Suprapubic skin (tissue), 4 donors: Measurements from ENCODE around the gene OR1K1. TPM values are rescaled to one million over a fixed set of nuclear protein-coding genes. Genes with fewer than 3 reads are reported as not detected.
"Not testable (repeated sequence)": the region's sequence is repeated elsewhere in the genome, so short reads cannot be mapped to it uniquely, and the experiment has no call there.

ENCODE experiments used
- DNase-seq, 2 donors: peaks; one replicate each; pipeline ENCODE4 v3.0.0-alpha.2; 2019; ENCODE audit warnings: low spot score in 2 of 2
- H3K27ac ChIP-seq: fragments of 200-600 bp; sonication (generic); one replicate; pipeline ENCODE4 v1.5.1; 2019
- H3K27me3 ChIP-seq: fragments of 200-600 bp; sonication (generic); one replicate; pipeline ENCODE4 v1.5.1; 2019
- H3K36me3 ChIP-seq: fragments of 200-600 bp; sonication (generic); one replicate; pipeline ENCODE4 v1.5.1; 2019
- H3K4me1 ChIP-seq: fragments of 200-600 bp; sonication (generic); one replicate; pipeline ENCODE4 v1.5.1; 2019
- H3K4me3 ChIP-seq: fragments of 200-600 bp; sonication (generic); one replicate; pipeline ENCODE4 v1.5.1; 2019; ENCODE audit warnings: mild to moderate bottlenecking
- H3K9me3 ChIP-seq: fragments of 200-600 bp; sonication (generic); one replicate; pipeline ENCODE4 v1.5.1; 2019
- EP300 ChIP-seq: sonication (generic); formaldehyde crosslinking; IDR thresholded peaks from one replicate; pipeline ENCODE4 v1.6.1; 2017; ENCODE audit warnings: antibody characterized with exemption
- POLR2A ChIP-seq, 2 donors: fragments of 450-650 bp; IDR thresholded peaks; one replicate each; pipeline ENCODE4 v1.6.1; 2017; ENCODE audit warnings: antibody characterized with exemption in 2 of 2, mild to moderate bottlenecking in 2 of 2, moderate library complexity in 2 of 2
- POLR2AphosphoS5 ChIP-seq, 3 donors: sonication (generic); formaldehyde crosslinking; IDR thresholded peaks; one replicate each; pipeline ENCODE4 v1.6.1; 2017; ENCODE audit warnings: antibody characterized with exemption in 3 of 3
- WGBS: methylation state at CpG from one replicate; pipeline ENCODE4 v1.1.5; 2018; 5-methylcytosine and 5-hydroxymethylcytosine counted together
- total RNA-seq, 4 donors: library from RNA; depleted of rRNA; stranded (reverse); fragments of >200 nt; gene quantifications; one replicate each; pipeline ENCODE4 v1.1.0, GENCODE V29; 2016
- TF ChIP-seq, protein P1 (sequence below), 2 donors: fragments of 200-600 bp in 1 of 2; fragments of 450-650 bp in 1 of 2; sonication (generic) in 1 of 2; IDR thresholded peaks; one replicate each; pipeline ENCODE4 v1.5.1; 2016 to 2019; ENCODE audit warnings: antibody characterized with exemption in 2 of 2, mild to moderate bottlenecking in 1 of 2, moderate library complexity in 1 of 2

Gene OR1K1
- total RNA-seq, 4 donors from 2014 or later, result not detected

DNA sequence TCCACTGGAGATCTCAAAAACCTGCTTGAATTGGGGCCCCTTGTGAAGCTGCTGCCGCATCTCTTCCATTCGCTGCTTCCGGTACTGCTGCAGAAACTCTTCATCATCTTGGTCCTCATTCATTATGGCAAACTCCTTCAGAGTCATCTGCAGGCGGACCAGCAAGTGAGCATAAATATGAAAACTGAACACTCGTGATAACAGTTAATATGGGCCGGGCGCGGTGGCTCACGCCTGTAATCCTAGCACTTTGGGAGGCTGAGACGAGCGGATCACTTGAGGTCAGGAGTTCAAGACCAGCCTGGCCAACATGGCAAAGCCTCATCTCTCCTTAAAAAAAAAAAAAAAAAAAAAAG, 20.5 kb downstream of the OR1K1 start:
- no peak overlapping the region for H3K4me3 ChIP-seq
- H3K36me3 ChIP-seq, result peaks cover 50% of the 10 kb centered on the region
- no peak for TF ChIP-seq POLR2AphosphoS5 (IDR thresholded peaks at IDR 0.05)
- no peak for TF ChIP-seq EP300
- TF ChIP-seq, protein P1, sequence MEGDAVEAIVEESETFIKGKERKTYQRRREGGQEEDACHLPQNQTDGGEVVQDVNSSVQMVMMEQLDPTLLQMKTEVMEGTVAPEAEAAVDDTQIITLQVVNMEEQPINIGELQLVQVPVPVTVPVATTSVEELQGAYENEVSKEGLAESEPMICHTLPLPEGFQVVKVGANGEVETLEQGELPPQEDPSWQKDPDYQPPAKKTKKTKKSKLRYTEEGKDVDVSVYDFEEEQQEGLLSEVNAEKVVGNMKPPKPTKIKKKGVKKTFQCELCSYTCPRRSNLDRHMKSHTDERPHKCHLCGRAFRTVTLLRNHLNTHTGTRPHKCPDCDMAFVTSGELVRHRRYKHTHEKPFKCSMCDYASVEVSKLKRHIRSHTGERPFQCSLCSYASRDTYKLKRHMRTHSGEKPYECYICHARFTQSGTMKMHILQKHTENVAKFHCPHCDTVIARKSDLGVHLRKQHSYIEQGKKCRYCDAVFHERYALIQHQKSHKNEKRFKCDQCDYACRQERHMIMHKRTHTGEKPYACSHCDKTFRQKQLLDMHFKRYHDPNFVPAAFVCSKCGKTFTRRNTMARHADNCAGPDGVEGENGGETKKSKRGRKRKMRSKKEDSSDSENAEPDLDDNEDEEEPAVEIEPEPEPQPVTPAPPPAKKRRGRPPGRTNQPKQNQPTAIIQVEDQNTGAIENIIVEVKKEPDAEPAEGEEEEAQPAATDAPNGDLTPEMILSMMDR (IDR thresholded peaks at IDR 0.05), result no peak
- no peak for TF ChIP-seq POLR2A (IDR thresholded peaks at IDR 0.05)
- 94% methylated on average over 11 of the region's 11 CpGs for WGBS
- H3K4me1 ChIP-seq, result peaks cover 18% of the 10 kb centered on the region
- H3K27ac ChIP-seq, result no peak overlapping the region
- DNase-seq, result no peak
- no peaks in the 10 kb centered on the region for H3K27me3 ChIP-seq
- no peaks in the 10 kb centered on the region for H3K9me3 ChIP-seq

DNA sequence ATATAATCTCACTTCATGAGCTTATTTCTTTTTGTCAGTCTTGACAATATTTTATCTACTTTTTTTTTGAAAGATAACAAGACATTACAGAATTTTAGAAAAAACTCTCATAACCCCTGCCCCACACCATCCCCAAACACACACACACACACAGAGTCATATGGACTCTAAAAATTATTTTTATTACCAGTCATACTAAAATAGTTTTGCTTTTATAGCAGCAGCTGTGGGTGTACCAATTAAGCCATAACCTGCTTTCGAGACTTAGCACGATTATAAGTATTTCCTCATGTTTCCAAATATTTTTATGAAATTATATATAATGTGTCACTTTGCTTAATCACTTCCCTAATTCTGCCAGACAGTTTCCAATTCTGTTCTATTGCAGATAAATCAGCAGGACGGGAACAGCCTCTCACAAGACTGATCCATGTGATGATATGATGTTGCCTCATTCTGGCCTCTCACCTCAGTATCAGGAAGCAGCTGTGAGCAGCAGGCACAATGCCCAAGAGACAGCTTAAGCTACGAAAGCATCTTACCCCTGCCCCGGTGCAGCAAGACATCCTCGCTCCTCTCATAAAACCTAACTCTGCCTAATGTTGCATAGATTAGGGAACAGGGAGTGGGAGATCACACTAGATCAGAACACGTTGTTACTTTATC, 21.5 kb downstream of the OR1K1 start:
- H3K9me3 ChIP-seq, result no peaks in the 10 kb centered on the region
- no peak overlapping the region for H3K4me3 ChIP-seq
- TF ChIP-seq, protein P1 (IDR thresholded peaks at IDR 0.05), result no peak
- TF ChIP-seq POLR2A (IDR thresholded peaks at IDR 0.05), result no peak
- no peak for TF ChIP-seq POLR2AphosphoS5 (IDR thresholded peaks at IDR 0.05)
- no peak for TF ChIP-seq EP300
- H3K27me3 ChIP-seq, result no peaks in the 10 kb centered on the region
- no peak overlapping the region for H3K27ac ChIP-seq
- H3K36me3 ChIP-seq, result peaks cover 46% of the 10 kb centered on the region
- 48% methylated on average over 7 of the region's 7 CpGs for WGBS
- DNase-seq, result peak in 1 of 2 donors; percentile 78
- H3K4me1 ChIP-seq, result peaks cover 24% of the 10 kb centered on the region

DNA sequence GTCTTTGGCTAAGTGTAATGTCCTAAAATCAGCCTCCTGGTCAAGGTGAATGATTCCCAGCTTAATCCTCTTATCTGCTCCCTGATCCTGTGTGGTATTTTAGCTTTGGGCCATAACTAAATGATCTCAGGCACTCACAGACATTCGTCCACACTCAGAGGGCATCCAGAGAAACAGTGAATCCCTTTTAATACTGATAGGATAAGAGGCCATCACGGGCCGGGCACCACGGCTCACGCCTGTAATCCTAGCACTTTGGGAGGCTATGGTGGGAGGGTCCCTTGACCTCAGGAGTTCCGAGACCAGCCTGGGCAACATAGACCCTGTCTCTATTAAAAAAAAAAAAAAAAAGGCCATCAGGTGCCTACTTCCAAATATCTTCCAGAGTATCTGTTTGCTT, 22.1 kb downstream of the OR1K1 start:
- TF ChIP-seq EP300 (no peak), POLR2AphosphoS5 (IDR thresholded peaks at IDR 0.05) (no peak)
- TF ChIP-seq, protein P1 (IDR thresholded peaks at IDR 0.05), result no peak
- WGBS, result 87% methylated on average over 6 of the region's 6 CpGs
- Histone ChIP-seq H3K36me3 (peaks cover 41% of the 10 kb centered on the region), H3K4me1 (peaks cover 30% of the 10 kb centered on the region), H3K27ac (no peak overlapping the region), H3K27me3 (no peaks in the 10 kb centered on the region), H3K4me3 (no peak overlapping the region), H3K9me3 (no peaks in the 10 kb centered on the region)
- DNase-seq, result no peak

DNA sequence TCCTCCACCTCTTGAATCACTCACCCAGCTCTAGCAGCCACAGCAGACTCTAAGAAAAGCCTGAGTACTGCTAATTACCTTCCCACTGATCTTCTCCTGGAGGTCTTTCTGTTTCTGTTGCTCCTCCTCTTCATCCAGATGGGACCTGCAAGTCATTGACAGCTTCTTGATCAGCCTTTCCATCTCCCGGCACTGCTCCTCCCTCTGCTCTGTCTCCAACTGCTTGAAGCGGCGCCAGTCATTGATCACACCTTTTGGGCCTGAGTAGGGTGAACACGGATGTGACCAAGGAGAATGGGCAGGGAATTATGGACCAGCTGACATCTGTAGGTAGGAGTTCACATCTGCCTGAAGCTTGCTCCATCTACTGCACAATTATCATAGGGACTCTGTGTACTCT, 23.0 kb downstream of the OR1K1 start:
- no peak overlapping the region for H3K4me3 ChIP-seq
- no peaks in the 10 kb centered on the region for H3K9me3 ChIP-seq
- TF ChIP-seq, protein P1 (IDR thresholded peaks at IDR 0.05), result no peak
- no peak for TF ChIP-seq POLR2AphosphoS5 (IDR thresholded peaks at IDR 0.05)
- TF ChIP-seq EP300, result no peak
- no peak for TF ChIP-seq POLR2A (IDR thresholded peaks at IDR 0.05)
- peaks cover 35% of the 10 kb centered on the region for H3K36me3 ChIP-seq
- H3K27me3 ChIP-seq, result no peaks in the 10 kb centered on the region
- H3K4me1 ChIP-seq, result peaks cover 39% of the 10 kb centered on the region
- WGBS, result 98% methylated on average over 4 of the region's 4 CpGs
- no peak overlapping the region for H3K27ac ChIP-seq
- DNase-seq, result no peak

DNA sequence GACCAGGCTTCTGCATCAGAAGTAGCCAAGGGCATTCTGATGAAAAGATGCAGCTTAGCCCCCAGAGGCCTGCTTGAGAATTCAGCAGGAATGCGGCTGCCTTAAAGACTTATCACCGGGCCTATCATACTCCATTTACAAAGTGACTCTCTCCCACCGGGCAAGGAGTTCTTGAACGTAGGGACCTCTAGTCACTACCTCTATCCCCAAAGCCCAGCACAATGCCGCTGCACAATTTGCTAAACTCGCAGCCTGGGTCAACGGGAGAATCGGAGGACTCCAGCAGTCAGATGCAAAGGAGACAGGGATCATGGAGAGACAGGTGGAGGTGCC, 27.8 kb downstream of the OR1K1 start:
- TF ChIP-seq POLR2A (IDR thresholded peaks at IDR 0.05), result no peak
- TF ChIP-seq POLR2AphosphoS5 (IDR thresholded peaks at IDR 0.05), result no peak
- TF ChIP-seq, protein P1 (IDR thresholded peaks at IDR 0.05), result no peak
- no peak for TF ChIP-seq EP300
- Histone ChIP-seq H3K4me1 (peaks cover 27% of the 10 kb centered on the region), H3K4me3 (peak overlapping the region; percentile 93), H3K36me3 (peaks cover 9% of the 10 kb centered on the region), H3K27ac (peak overlapping the region; percentile 96), H3K27me3 (no peaks in the 10 kb centered on the region), H3K9me3 (no peaks in the 10 kb centered on the region)
- WGBS, result 2% methylated on average over 8 of the region's 8 CpGs
- DNase-seq, result no peak

DNA sequence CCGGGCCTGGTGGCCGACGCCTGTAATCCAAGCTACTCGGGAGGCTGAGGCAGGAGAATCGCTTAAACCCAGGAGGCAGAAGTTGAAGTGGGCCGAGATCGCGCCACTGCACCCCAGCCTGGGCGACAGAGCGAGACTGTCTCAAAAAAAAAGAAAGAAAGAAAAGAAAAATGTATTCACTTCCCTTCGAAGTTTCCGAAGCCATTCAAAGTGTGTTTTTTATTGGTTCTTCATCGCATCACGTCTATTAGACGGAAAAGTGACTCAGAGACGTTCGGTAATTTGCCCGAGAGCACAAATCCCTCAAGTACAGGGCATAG, 29.0 kb downstream of the OR1K1 start:
- 71% methylated on average over 18 of the region's 18 CpGs for WGBS
- not testable (repeated sequence) for DNase-seq, H3K36me3 ChIP-seq, H3K27me3 ChIP-seq, H3K9me3 ChIP-seq
- peak overlapping the region; percentile 96 for H3K27ac ChIP-seq
- peak overlapping the region; percentile 93 for H3K4me3 ChIP-seq
- peaks cover 27% of the 10 kb centered on the region for H3K4me1 ChIP-seq
